CD14-positive monocyte (primary cell): ENCODE results near the gene SHC2. TPM values are rescaled to one million over a fixed set of nuclear protein-coding genes. Genes with fewer than 3 reads are reported as not detected.

Experiments used
- DNase-seq, 3 donors: peaks; one replicate each; pipeline ENCODE4 v3.0.0-alpha.2; 2011 to 2022
- H2AFZ ChIP-seq: 2 replicates; pipeline ENCODE4 v1.6.0; 2012; ENCODE audit warnings: mild to moderate bottlenecking, low read depth, low read length, inconsistent platforms; ENCODE audit not compliant: insufficient read depth, poor library complexity, severe bottlenecking
- H3K27ac ChIP-seq, 2 donors: 1 replicate in 1 of 2; 2 replicates in 1 of 2; pipeline ENCODE4 v1.5.1; 2012 to 2013; ENCODE audit warnings: low read length in 2 of 2, control low read depth in 1 of 2, inconsistent platforms in 1 of 2, low read depth in 1 of 2, mild to moderate bottlenecking in 1 of 2
- H3K27me3 ChIP-seq, 2 donors: one replicate each; pipeline versions ENCODE4 v1.6.0 to v1.6.1; 2011 to 2013; ENCODE audit warnings: low read length in 2 of 2; ENCODE audit not compliant: control insufficient read depth in 2 of 2, insufficient read depth in 2 of 2
- H3K36me3 ChIP-seq, 2 donors: replicated peaks in 1 of 2; 1 replicate in 1 of 2; 2 replicates in 1 of 2; pipeline versions ENCODE4 v1.5.1 to v1.6.1; 2012 to 2013; ENCODE audit warnings: low read length in 2 of 2, control low read depth in 1 of 2, inconsistent platforms in 1 of 2, mild to moderate bottlenecking in 1 of 2; ENCODE audit not compliant: insufficient read depth in 2 of 2, control insufficient read depth in 1 of 2
- H3K4me1 ChIP-seq, 2 donors: 1 replicate in 1 of 2; 2 replicates in 1 of 2; pipeline versions ENCODE4 v1.5.1 to v1.6.1; 2012 to 2013; ENCODE audit warnings: low read length in 2 of 2, control low read depth in 1 of 2, inconsistent platforms in 1 of 2, mild to moderate bottlenecking in 1 of 2, moderate library complexity in 1 of 2; ENCODE audit not compliant: insufficient read depth in 2 of 2, control insufficient read depth in 1 of 2
- H3K4me2 ChIP-seq: replicated peaks from 2 replicates; pipeline ENCODE3; 2012; ENCODE audit warnings: low read length, moderate library complexity, mild to moderate bottlenecking; ENCODE audit not compliant: poor library complexity, severe bottlenecking; ENCODE audit errors: extremely low read depth
- H3K4me3 ChIP-seq, 3 experiments: fragments of 200-600 bp in 1 of 3; sonication (generic) in 1 of 3; replicated peaks in 1 of 3; 1 replicate in 2 of 3; 2 replicates in 1 of 3; pipeline ENCODE4 v1.5.1; 2011 to 2013; ENCODE audit warnings: low read length in 3 of 3, mild to moderate bottlenecking in 3 of 3, control low read depth in 2 of 3, low read depth in 2 of 3, inconsistent platforms in 1 of 3, moderate library complexity in 1 of 3
- H3K79me2 ChIP-seq: 2 replicates; pipeline ENCODE4 v1.6.0; 2012; ENCODE audit warnings: mild to moderate bottlenecking, control low read depth, inconsistent platforms, low read length, moderate library complexity; ENCODE audit not compliant: insufficient read depth
- H3K9ac ChIP-seq: 2 replicates; pipeline ENCODE4 v1.6.0; 2017; ENCODE audit warnings: low read length, mild to moderate bottlenecking; ENCODE audit not compliant: insufficient read depth, poor library complexity, severe bottlenecking
- H3K9me3 ChIP-seq, 2 donors: replicated peaks in 1 of 2; 1 replicate in 1 of 2; 2 replicates in 1 of 2; pipeline versions ENCODE4 v1.5.1 to v1.6.1; 2012 to 2013; ENCODE audit warnings: low read length in 2 of 2, control low read depth in 1 of 2; ENCODE audit not compliant: control insufficient read depth in 1 of 2, insufficient read depth in 1 of 2
- H4K20me1 ChIP-seq: 2 replicates; pipeline ENCODE4 v1.6.0; 2012; ENCODE audit warnings: mild to moderate bottlenecking, low read length, control low read depth, moderate library complexity; ENCODE audit not compliant: insufficient read depth
- H3K27ac Mint-ChIP-seq, 7 donors: one replicate each; pipeline ENCODE4 v1.8.0; 2020; ENCODE audit warnings: mild to moderate bottlenecking in 7 of 7, mixed read lengths in 7 of 7, moderate library complexity in 6 of 7, inconsistent platforms in 2 of 7
- H3K27me3 Mint-ChIP-seq, 3 donors: one replicate each; pipeline ENCODE4 v1.8.0; 2021 to 2022; ENCODE audit warnings: low read depth in 3 of 3, mild to moderate bottlenecking in 3 of 3, mixed read lengths in 3 of 3, moderate library complexity in 3 of 3, inconsistent platforms in 1 of 3
- H3K36me3 Mint-ChIP-seq, 2 donors: one replicate each; pipeline ENCODE4 v1.8.0; 2020; ENCODE audit warnings: mixed read lengths in 2 of 2, inconsistent platforms in 1 of 2, mild to moderate bottlenecking in 1 of 2
- H3K4me1 Mint-ChIP-seq: one replicate; pipeline ENCODE4 v1.8.0; 2020; ENCODE audit warnings: mild to moderate bottlenecking, mixed read lengths
- H3K4me3 Mint-ChIP-seq, 2 donors: one replicate each; pipeline ENCODE4 v1.8.0; 2020; ENCODE audit warnings: mild to moderate bottlenecking in 2 of 2, mixed read lengths in 2 of 2, moderate library complexity in 1 of 2
- H3K9me3 Mint-ChIP-seq, 7 donors: one replicate each; pipeline ENCODE4 v1.8.0; 2020 to 2022; ENCODE audit warnings: mixed read lengths in 7 of 7, mild to moderate bottlenecking in 6 of 7, moderate library complexity in 6 of 7, inconsistent platforms in 2 of 7
- WGBS: methylation state at CpG from one replicate; pipeline ENCODE4 v1.1.5; 2013; ENCODE audit warnings: missing lambda C conversion rate; ENCODE audit not compliant: insufficient coverage; 5-methylcytosine and 5-hydroxymethylcytosine counted together
- intact Hi-C, 2 donors: fragments of 100-400 bp; cut with micrococcal nuclease; formaldehyde crosslinking; loops; one replicate each; pipeline versions ENCODE4 v1.15.0 to v1.15.1; 2023
- polyA plus RNA-seq, 3 donors: library from polyadenylated mRNA; depleted of rRNA in 1 of 3; unstranded in 2 of 3; stranded (reverse) in 1 of 3; fragments of 300-500 nt in 2 of 3; fragments of >200 nt in 1 of 3; fragmentation: Illumina TruSeq in 2 of 3; gene quantifications; 1 replicate in 2 of 3; 2 replicates in 1 of 3; pipeline ENCODE4 v1.2.3, GENCODE V29; 2012 to 2021
- TF ChIP-seq, protein P1 (sequence below): fragments of 200-600 bp; IDR thresholded peaks from one replicate; pipeline ENCODE4 v1.8.0; 2022; ENCODE audit warnings: antibody characterized with exemption, mild to moderate bottlenecking

Gene SHC2
- polyA plus RNA-seq, 3 donors: not detected

DNA sequence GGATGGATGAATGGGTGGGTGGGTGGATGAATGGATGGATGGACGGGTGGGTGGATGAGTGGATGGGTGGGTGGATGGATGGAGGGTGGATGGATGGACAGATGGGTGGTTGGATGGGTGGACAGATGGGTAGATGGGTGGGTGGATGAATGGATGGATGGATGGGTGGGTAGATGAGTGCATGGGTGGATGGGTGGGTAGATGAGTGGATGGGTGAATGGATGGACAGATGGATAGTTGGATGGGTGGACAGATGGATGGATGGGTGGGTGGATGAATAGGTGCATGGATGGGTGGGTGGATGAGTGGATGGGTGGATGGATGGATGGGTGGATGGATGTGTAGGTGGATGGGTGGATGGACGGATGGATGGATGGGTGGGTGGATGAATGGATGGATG is 17.8 kb downstream of the SHC2 start:
- Histone ChIP-seq H3K36me3 (no peaks in the 10 kb centered on the region), H3K9me3 (no peaks in the 10 kb centered on the region), H4K20me1 (no peaks in the 10 kb centered on the region), H3K27me3 (peaks cover 0 to under 1% of the 10 kb centered on the region in 2 donors), H3K79me2 (no peaks in the 10 kb centered on the region), H3K4me3 (no peak overlapping the region), H3K9ac (no peak overlapping the region), H3K4me2 (no peak overlapping the region), H2AFZ (no peak overlapping the region), H3K4me1 (no peaks in the 10 kb centered on the region), H3K27ac (no peak overlapping the region)
- H3K4me1 Mint-ChIP-seq: peaks cover 2% of the 10 kb centered on the region
- no peak overlapping the region for H3K4me3 Mint-ChIP-seq
- DNase-seq: no peak
- peaks cover 0 to 20% (median 3%) of the 10 kb centered on the region in 7 donors for H3K9me3 Mint-ChIP-seq
- H3K36me3 Mint-ChIP-seq: no peaks in the 10 kb centered on the region
- intact Hi-C loops: no loop called here
- peaks cover 6 to 21% (median 15%) of the 10 kb centered on the region in 3 donors for H3K27me3 Mint-ChIP-seq
- no peak overlapping the region for H3K27ac Mint-ChIP-seq
- TF ChIP-seq, protein P1, sequence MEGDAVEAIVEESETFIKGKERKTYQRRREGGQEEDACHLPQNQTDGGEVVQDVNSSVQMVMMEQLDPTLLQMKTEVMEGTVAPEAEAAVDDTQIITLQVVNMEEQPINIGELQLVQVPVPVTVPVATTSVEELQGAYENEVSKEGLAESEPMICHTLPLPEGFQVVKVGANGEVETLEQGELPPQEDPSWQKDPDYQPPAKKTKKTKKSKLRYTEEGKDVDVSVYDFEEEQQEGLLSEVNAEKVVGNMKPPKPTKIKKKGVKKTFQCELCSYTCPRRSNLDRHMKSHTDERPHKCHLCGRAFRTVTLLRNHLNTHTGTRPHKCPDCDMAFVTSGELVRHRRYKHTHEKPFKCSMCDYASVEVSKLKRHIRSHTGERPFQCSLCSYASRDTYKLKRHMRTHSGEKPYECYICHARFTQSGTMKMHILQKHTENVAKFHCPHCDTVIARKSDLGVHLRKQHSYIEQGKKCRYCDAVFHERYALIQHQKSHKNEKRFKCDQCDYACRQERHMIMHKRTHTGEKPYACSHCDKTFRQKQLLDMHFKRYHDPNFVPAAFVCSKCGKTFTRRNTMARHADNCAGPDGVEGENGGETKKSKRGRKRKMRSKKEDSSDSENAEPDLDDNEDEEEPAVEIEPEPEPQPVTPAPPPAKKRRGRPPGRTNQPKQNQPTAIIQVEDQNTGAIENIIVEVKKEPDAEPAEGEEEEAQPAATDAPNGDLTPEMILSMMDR: no peak
- 94% methylated on average over 2 of the region's 2 CpGs for WGBS

DNA sequence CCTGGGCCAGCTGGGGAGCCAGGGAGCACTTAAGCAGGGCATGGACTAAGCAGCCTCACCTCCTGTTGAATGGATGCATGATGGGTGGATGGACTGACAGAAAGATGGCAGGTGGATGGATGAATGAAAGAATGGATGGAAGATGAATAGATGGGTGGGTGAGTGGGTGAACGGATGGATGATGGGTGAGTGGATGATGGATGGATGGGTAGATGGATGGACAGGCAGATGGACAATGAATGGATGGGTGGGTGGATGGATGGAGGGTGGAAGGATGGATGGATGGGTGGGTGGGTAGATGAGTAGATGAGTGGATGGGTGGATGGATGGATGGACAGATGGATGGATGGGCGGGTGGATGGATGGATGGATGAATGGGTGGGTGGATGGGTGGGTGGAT is 18.7 kb downstream of the SHC2 start:
- H3K4me1 Mint-ChIP-seq: peaks cover 2% of the 10 kb centered on the region
- Histone ChIP-seq H3K27me3 (no peaks in the 10 kb centered on the region), H3K4me1 (no peaks in the 10 kb centered on the region)

More for the DNA sequence above, 18.7 kb downstream of the SHC2 start:
- no peaks in the 10 kb centered on the region for H4K20me1 ChIP-seq
- H3K27me3 Mint-ChIP-seq: peaks cover 6 to 16% (median 14%) of the 10 kb centered on the region in 3 donors
- intact Hi-C loops: no loop called here
- H3K4me3 ChIP-seq: no peak overlapping the region
- TF ChIP-seq, protein P1: no peak
- no peaks in the 10 kb centered on the region for H3K9me3 ChIP-seq
- no peak overlapping the region for H2AFZ ChIP-seq
- peak overlapping the region in 1 of 2 donors; percentile 49 for H3K4me3 Mint-ChIP-seq
- H3K36me3 ChIP-seq: no peaks in the 10 kb centered on the region
- H3K4me2 ChIP-seq: no peak overlapping the region
- H3K9me3 Mint-ChIP-seq: peaks cover 0 to 20% (median 3%) of the 10 kb centered on the region in 7 donors
- H3K27ac ChIP-seq: no peak overlapping the region
- 100% methylated on average over 1 of the region's 2 CpGs for WGBS
- no peak overlapping the region for H3K9ac ChIP-seq
- no peak for DNase-seq
- no peaks in the 10 kb centered on the region for H3K79me2 ChIP-seq
- H3K36me3 Mint-ChIP-seq: no peaks in the 10 kb centered on the region
- H3K27ac Mint-ChIP-seq: no peak overlapping the region
